Central memory CD4-positive, alpha-beta T cell (primary cell): ENCODE results near the gene FANCD2.
"Not testable (repeated sequence)": the region's sequence is repeated elsewhere in the genome, so short reads cannot be mapped to it uniquely, and the experiment has no call there.

Source experiments
- DNase-seq: peaks from one replicate; pipeline ENCODE4 v3.0.0; 2022

The FANCD2 gene

GRCh38 chr3:10115326-10116137 lies 89.3 kb downstream of the FANCD2 start, which contains the start of gene BRK1:
BRK1 (plus strand) TSS chr3:10115675; CDS start chr3:10115702, 27 bp downstream.
- peak; percentile 91 for DNase-seq

GRCh38 chr3:10116138-10116460 lies 89.9 kb downstream of the FANCD2 start:
- no peak for DNase-seq

GRCh38 chr3:10116928-10117327 lies 90.7 kb downstream of the FANCD2 start:
- no peak for DNase-seq

GRCh38 chr3:10119376-10119775 lies 93.1 kb downstream of the FANCD2 start:
- DNase-seq, result no peak

GRCh38 chr3:10121064-10121463 lies 94.8 kb downstream of the FANCD2 start:
- no peak for DNase-seq

GRCh38 chr3:10122724-10123123 lies 96.5 kb downstream of the FANCD2 start:
- no peak for DNase-seq

GRCh38 chr3:10135872-10136271 lies 109.6 kb downstream of the FANCD2 start:
- not testable (repeated sequence) for DNase-seq

GRCh38 chr3:10136426-10137005 lies 110.3 kb downstream of the FANCD2 start:
- DNase-seq, result no peak

GRCh38 chr3:10137178-10137577 lies 110.9 kb downstream of the FANCD2 start:
- no peak for DNase-seq

GRCh38 chr3:10140996-10141546 lies 114.8 kb downstream of the FANCD2 start:
- no peak for DNase-seq

- no peak for DNase-seq
These were observed 116.7 kb downstream of the FANCD2 start for GRCh38 chr3:10142707-10143560.

- no peak for DNase-seq
These were observed 119.4 kb downstream of the FANCD2 start for GRCh38 chr3:10145685-10146084.

GRCh38 chr3:10149226-10149625 lies 123.0 kb downstream of the FANCD2 start:
- DNase-seq, result no peak

GRCh38 chr3:10150987-10151386 lies 124.8 kb downstream of the FANCD2 start:
- no peak for DNase-seq
